ENCODE measurements around the gene AKIRIN1.

GRCh38 chr1:38990386-38990737 lies 714 bp upstream of the AKIRIN1 start:
- TF ChIP-seq EZH2 (IDR thresholded peaks at IDR 0.05; ENCODE audit: borderline replicate concordance, low read length): no peak
- TF ChIP-seq, protein P1, sequence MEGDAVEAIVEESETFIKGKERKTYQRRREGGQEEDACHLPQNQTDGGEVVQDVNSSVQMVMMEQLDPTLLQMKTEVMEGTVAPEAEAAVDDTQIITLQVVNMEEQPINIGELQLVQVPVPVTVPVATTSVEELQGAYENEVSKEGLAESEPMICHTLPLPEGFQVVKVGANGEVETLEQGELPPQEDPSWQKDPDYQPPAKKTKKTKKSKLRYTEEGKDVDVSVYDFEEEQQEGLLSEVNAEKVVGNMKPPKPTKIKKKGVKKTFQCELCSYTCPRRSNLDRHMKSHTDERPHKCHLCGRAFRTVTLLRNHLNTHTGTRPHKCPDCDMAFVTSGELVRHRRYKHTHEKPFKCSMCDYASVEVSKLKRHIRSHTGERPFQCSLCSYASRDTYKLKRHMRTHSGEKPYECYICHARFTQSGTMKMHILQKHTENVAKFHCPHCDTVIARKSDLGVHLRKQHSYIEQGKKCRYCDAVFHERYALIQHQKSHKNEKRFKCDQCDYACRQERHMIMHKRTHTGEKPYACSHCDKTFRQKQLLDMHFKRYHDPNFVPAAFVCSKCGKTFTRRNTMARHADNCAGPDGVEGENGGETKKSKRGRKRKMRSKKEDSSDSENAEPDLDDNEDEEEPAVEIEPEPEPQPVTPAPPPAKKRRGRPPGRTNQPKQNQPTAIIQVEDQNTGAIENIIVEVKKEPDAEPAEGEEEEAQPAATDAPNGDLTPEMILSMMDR (conservative IDR thresholded peaks at IDR 0.05 in 1 of 2, IDR thresholded peaks at IDR 0.05 in 1 of 2; ENCODE audit: extremely low read depth in 1 of 2, insufficient read depth in 1 of 2, low read depth in 1 of 2, low read length in 2 of 2): no peak
